ENCODE results near the gene AQP12B.
"Not testable (repeated sequence)": the region's sequence is repeated elsewhere in the genome, so short reads cannot be mapped to it uniquely, and the experiment has no call there.

AQP12B gene, protein sequence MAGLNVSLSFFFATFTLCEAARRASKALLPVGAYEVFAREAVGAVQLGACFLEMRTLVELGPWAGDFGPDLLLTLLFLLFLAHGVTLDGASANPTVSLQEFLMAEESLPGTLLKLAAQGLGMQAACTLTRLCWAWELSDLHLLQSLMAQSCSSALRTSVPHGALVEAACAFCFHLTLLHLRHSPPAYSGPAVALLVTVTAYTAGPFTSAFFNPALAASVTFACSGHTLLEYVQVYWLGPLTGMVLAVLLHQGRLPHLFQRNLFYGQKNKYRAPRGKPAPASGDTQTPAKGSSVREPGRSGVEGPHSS

DNA sequence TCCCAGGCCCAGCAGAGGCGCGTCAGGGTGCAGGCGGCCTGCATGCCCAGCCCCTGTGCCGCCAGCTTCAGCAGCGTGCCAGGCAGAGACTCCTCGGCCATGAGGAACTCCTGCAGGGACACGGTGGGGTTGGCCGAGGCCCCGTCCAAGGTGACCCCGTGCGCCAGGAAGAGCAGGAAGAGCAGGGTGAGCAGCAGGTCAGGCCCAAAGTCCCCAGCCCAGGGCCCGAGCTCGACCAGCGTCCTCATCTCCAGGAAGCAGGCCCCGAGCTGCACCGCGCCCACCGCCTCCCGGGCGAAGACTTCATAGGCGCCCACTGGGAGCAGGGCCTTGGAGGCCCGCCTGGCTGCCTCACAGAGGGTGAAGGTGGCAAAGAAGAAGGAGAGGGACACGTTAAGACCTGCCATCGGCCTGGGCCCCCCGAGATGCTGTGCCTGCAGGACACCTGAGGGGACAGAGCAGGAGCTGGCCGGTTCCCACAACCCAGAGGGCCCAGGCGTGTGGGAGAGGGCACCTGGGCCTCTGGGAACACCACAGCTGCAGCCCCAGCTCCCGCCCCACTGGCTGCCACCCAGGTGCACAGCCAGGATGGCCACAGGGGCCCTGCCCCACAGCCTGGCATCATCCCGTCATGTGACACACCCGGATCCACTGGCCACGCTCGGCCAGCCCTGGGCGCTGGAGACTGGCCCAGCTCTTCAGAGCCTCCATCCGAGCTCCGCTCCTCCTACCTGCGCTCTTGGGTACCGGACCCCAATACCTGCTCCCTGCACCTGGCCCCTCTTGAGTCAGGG lies at the start of gene AQP12B:
TSS of gene AQP12B (minus strand) at position 455 of the 794 bp plus-strand sequence. CDS start at position 407, 48 bp downstream.
- not testable (repeated sequence) for DNase-seq (ENCODE audit: low spot score)

DNA sequence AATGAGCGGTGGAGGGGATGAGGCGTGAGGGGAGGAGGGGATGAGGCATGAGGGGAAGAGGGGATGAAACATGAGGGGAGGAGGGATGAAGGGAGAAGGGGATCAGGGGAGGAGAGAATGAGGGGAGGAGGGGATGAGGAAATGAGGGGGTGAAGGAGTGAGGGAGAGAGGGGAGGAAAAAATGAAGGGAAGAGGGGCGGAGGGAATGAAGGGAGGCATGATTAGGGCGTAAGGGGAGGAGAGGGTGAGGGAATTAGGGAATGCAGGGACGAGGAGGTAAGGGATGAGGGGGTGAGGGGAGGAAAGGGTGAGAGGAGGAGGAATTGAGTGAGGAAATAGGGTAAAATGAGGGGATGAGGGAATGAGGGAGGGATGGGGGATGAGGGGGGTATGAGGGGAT lies 49.5 kb upstream of the AQP12B start:
- no peak for DNase-seq (ENCODE audit: low spot score)

DNA sequence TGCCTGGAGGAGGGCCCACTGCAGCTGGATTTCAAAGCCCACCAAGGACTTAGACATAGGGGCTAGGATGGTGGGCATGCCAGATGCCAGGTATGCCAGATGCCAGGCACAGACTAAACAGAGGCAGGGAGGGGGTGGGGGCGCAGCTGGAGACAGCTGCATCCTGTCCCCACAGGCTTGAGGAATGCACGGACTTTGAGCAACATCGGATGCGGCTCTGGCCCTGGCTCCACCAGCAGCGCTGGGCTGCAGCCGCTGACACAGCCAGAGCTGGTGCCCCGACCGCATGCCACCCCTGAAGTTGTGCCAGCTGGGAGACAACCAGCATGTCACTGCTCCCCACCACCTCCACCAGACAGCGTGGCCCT lies 48.5 kb upstream of the AQP12B start:
- peak; percentile 49 for DNase-seq (ENCODE audit: low spot score)

DNA sequence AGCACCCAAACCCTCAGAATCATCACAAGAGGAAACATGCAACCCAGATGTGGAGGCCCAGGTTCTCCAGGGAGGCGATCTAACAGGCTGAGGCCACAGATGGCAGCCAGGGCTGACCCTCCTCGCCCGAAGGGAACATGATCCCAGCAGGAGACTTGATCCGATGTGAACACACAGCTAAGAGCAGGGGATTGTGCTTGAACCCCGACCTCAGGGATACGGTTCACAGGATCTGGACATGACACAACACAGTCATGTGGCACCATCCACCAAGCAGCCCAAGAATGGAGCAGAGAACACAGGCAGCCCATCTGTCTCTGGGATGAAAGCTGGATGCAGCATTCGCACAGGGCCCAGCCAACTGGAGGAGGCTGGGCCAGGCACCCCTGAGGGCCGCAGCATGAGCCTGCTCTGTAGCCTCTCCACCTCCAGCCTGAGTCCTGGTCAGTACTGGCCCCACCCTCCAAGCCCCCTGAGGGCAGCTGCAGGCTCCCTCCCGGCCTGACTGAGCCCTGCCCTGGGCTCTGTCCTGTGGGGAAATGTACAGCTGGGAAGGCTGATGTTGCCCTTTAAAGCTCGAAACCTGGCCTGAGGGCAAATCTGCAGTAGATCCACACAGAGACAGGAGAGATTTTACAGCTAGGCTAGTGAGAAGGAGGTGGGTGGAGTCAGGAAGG lies 48.0 kb upstream of the AQP12B start:
- DNase-seq (ENCODE audit: low spot score): no peak

DNA sequence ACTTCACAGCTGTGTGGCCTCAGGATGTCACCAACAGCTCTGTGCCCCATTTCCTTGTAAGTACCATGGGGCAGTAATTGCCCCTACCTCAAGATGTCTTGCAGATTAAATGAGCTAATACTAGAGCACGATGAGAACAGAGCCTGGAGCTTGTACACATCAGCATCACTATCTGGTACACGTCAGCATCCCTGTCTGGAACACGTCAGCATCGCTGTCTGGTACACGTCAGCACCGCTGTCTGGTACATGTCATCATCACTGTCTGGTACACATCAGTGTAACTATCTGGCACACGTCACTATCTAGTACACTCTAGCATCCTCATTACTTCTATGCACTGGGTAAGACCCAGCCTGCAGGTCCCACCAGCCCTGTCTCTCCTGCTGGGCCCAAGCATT lies 46.1 kb upstream of the AQP12B start:
- DNase-seq (ENCODE audit: low spot score): no peak

DNA sequence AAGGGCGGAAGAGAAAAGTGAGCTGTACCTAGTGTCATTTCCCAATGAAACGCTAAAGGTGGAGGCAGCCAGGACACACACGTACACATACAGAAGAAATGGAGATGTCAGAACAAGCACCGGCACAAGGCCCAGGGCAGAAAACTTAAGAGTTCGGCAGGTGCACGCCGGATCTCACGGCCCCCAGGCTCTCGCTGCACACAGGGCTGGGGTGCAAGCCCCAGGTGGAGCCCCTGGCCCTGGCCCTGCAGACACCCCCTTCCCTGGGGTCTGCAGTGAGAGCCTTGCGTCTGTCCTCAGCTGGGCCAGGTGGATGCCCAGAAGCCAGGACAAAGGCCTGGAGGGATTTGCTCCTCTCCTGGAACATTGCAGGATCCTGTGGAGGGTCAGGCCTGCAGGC lies 45.7 kb upstream of the AQP12B start:
- no peak for DNase-seq (ENCODE audit: low spot score)

DNA sequence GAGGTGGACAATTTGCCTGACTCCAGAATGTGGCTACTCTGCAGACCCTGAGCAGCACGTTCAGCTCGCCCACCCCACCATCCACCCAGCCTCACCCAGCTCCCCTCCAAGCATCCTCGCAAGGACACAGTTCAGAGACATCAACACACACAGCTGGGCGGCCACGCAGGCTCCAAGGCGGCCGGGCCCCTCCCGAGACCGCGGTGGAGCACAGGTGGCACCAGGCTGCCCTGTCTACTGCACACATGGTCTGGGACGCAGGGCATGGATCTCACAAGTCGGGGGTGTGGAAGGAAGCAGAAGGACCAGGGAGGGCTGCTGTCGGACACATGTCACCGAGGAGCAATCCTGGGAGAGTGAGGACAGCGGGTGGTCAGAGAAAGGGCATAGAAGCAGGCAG lies 45.2 kb upstream of the AQP12B start:
- no peak for DNase-seq (ENCODE audit: low spot score)

DNA sequence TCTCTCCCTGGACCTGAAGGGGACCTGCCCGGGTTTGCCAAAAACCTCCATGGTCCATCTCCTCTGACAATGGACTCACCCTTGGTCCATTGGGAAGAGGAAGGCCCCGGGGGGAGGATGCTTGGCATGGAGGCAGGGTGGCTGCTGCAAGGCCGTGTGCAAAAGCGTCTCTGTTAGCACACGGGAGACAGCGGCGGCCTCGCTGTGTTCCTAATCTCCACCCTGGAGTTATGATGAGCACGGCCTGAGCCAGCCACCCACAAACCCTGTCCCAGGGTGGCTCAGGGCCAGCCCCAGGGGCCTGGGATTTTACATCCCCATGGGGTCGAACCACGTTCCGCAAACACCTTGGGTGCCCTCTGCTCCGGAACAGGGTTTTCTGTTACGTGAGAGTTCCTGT lies 44.8 kb upstream of the AQP12B start:
- no peak for DNase-seq (ENCODE audit: low spot score)

DNA sequence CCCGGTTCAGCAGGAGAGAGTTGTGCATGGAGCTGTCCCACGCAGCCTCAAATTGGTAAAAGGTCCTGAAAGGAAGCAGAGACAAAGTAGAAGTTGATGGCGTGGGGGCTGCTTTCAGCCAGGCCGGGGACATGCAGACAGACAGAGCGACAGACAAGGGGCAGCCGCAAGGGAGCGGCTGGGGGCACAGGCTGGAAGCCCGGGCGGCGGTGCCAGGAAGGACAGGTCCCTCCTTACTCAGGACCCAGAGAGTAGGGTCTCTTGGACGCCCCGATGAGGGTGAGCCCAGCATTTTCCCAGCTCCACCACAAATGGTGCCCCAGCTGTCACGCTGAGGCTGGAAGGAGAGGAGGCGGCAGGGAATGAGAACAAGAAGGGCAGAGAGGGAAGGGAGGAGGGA lies 44.2 kb upstream of the AQP12B start:
- DNase-seq (ENCODE audit: low spot score): no peak

DNA sequence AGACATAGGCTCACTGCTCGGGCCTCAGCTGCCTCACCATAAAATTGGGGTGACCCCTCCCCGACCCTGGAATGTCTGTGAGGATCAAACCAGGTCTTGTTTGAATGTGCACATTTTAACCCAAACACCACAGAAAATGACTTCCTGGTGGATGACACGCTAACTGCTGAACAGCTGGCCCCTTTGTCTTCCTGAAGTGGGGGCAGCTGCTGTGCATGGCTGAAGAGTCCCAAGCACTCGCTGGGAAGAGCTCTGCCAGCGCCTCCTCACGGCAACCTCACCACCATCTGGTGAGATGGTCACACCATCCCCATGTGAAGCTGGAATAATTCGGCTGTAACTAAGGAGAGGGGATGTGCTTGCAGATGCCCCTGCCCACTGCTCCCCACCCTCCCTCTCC lies 43.0 kb upstream of the AQP12B start:
- DNase-seq (ENCODE audit: low spot score): no peak

DNA sequence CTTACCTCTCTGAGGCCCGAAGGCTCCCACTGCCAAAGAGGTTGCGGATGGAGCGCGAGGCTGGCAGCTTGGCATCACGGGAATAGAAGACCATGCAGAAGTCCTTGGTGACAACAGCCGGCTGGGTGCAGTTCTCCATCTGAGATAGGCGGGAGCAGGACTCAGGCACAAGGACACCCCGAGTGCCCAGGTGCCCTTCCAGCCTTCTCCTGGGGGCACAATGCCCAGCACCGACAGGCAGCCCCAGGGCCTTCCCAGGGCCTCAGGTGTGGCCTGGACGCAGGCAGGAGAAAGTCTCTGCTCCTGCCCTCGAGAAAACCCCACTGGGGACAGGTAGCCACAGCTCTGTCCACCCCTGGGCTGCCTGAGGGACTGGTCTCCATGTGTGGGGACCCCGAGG lies 42.6 kb upstream of the AQP12B start:
- no peak for DNase-seq (ENCODE audit: low spot score)

DNA sequence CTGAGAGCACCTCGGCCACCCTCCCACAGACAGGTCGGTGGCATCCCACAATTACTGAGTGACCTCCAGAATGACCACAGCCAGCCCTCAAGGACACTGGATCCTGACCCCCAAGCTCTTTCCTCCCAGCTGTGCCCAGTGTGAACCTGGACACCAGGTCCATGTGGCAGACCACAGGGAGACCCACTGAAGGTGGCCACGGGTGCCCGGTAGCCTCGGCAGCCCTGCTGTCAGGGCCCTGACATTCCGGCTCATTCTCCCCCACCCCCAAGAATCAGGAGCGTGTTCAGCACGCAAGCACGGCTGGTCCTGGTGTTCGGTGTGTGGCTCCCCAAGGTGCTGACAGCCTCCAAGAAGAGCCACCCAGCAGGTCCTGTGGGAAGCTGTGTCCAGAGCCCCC lies 41.7 kb upstream of the AQP12B start:
- DNase-seq (ENCODE audit: low spot score): no peak

DNA sequence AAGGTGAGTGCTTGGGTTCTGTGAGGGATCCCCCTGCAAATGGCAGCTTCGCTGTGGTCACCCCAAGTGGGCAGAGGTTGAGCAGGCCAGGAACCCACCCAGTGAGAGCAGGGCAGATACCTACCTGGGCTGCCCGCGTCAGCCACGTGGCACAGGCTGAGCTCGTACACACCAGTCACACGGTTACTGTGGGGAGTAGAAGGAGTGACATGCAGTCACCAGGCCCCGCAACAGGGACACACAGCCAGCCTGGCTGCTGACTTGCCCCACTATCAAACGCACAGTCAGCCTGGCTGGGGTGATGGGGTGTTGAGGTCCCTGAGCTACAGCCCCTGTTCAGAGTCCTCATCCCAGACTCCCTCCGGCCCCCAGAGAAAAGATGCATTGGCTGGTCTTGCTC lies 41.2 kb upstream of the AQP12B start:
- DNase-seq (ENCODE audit: low spot score): no peak

DNA sequence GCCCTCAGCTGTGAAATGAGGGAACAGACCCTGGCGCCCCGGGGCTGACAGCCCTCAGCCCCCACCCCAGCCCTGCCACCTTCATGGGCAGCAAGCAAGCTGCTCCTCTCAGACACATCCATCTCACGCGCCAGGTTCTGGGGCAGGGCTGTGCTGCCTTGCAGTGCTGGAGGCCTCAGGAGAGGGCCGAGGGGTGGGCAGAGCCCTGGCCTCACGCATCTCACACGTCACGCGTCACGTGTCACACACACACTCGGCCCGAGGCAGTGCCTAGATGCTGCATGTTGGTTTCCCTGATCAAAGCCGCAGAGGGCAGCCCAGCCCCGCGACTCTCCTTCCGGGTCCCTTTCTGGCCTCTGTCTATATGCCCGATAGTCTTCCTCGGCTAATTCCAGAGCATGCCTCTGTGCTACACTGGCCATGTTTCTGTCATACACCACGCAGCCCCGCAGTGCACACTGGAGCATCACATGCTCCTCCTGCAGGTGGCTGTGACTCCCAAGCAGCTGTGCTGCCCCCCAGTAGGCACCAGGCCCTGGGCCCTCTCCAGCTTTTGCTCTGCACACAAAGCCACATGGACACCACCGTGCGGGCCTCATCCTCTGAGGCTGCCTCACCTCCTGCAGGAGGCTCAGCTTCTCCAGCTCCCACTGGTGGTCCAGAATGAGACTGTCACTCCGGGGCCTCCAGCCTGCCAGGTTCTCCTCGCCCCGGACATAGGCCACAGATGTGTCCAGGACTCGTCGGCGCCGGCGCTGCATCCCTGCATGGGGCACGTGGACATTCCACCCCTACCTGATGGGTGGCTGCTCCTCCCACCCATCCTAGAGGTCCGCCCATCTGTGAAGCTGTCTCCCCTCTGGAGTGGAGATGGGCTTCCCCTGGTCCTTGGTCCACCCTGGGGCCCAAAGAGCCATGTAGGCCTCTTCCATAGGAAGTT lies 40.4 kb upstream of the AQP12B start:
- no peak for DNase-seq (ENCODE audit: low spot score)

DNA sequence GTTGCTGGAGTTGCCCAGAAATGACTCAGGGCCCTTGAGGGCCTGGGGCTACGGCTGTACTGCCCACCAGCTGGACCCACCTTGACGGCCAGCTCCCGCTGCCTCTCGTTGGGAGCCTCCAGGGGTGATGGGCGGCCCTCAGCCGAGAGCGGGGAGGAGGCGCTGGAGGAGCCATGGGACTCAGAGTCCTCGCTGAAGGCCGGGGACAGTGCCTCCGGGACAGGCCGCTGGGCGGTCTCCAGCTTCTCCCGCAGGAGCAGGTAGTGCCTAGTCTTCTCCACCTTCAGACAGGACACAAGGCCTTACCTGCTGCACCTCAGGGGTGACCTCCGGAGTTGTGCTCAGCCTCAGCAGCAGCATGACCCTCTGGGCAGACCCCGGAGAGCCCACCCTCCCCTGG lies 39.7 kb upstream of the AQP12B start:
- no peak for DNase-seq (ENCODE audit: low spot score)

DNA sequence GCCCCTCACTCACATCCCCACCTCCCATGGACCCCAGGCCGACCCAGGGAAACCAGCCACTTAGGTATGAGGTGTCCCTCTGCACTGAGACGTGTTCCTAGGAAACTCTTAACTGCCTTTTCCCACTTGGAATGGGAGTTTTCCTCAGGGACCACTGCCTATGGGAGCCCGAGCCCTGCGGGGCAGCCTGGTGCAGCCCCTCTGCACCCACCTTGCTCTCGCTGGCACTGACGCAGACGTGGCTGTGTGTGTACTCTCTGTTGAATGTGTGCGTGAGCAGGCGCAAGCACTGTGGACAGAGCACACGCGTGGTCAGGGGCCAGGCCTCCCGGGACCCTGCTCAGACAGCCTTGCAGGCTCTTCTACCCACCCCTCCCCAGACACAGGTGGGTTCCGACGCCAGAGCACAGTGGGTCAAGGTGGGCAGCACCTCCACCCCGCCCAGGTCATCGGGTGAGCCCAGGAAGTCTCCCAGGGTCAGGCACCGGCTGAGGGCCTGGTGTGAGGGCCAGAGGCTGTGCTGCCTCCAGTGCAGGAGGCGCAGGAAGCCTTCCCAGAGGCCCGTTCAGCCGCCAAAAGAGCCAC lies 39.0 kb upstream of the AQP12B start:
- no peak for DNase-seq (ENCODE audit: low spot score)

DNA sequence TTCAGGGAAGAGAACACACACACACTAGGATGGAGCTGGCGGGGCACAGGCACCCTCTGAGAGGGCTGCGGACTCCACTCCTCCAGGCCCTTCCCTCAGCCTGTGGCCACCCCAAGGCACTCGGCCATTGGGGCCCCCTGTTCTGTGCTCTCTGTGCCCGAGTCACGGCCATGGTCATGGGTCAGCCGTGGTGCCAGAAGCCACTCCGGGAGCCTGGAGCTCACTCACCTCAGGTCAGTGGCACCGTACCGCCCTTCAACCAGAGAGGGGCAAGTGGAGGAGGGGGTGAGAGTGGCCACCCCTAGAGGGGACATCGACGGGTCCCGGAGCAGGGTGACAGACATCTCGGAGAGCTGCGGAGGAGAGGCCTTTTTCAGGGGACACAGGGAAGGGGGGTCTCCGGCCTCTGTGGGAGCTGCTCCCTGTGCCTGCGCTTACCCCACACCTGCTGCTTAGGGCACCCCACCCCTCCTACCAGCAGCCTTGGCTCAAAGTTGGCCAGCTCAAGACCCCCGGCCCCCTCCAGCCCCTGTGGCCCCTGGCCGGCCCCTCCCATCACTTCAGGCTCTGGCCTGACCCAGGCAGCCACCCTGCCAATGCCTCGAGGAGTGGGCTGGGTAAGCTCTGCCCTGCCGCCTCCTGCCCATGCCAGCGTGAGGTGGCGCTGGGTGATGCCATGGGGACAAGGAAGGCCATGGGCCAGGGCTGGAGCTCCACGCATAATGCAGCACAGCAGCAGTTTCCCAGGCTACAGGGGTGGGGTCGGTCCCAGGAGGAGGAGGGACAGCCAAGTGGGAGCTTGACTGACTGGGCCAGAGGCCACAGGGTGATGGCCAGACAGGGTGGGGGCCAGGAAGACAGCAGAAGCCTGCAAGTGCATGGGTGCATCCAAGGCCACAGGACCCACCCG lies 38.3 kb upstream of the AQP12B start:
- DNase-seq (ENCODE audit: low spot score): no peak

DNA sequence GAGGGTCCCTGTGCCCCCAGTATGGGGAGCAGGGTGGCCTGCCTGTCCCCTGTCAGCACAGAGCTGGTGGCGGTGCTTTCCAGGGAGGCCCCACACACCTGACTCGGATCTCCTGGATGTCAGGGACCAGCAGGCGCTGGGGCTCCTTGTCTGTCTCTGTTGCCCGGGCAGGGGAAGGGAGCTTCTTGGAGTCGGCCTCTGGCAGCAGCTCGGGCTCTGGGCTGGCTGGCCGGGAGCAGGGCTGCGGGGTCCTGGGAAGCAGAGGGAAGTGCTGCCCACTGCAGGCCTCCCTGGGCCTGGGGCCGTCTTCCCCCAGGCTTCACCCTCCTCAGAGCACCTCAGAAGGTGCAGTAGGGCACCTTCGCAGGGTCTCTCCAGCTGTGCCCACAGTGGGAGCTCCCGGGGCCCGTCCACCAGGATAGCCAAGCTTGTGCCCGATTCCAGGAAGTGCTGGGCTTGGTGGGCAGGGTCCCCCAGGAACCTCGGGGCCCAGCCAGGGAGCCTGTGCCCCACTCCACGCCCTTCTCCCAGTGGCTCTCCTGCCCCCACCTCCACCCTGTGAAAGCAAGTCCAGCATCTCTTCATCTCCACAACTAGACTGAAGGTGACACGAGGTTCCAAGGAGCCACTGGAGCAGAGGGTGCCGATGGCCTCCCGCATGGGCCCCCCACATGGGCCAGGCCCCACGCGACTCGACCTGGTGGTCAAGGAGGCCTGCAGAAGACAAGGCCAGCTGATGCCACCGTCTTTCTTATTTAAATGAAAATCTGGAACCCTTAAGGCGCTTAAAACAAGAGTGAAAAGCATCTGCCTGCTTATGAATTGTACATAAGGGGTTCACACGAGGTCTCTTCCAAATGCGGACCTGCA lies 37.2 kb upstream of the AQP12B start:
- no peak for DNase-seq (ENCODE audit: low spot score)

DNA sequence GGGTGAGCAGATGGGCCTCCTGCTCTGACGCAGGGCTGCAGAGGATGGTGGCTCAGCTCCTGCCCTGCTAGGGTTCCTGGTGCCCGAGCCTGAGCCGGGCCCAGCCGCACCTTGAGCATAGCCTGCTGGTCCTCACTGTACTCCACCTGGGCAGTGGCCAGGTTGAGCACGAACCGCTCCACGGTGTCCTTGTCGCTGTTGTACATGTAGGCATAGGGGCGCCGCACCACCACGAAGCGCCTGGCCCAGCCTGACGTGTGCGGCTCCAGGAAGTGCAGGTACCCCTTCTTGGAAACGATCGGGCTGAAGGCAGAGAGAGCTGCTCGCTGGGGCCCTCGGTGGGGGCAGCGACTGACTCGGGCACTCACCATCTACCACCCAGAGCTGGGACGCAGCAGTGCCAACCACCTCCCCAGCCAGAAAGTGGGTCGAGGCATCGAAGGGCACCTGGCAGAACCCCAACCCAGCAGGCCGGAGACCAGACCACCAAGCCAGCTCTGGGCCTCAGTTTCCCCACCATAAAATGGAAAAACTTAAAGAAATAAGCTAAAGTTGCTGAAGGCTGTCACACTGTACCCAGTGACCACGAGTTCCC lies 36.3 kb upstream of the AQP12B start:
- no peak for DNase-seq (ENCODE audit: low spot score)
